ENCODE measurements around the gene CNTN5. TPM values are rescaled to one million over a fixed set of nuclear protein-coding genes. Genes with fewer than 3 reads are reported as not detected.

CNTN5 gene
- total RNA-seq, 1 experiment from 2014 or later = not detected

DNA sequence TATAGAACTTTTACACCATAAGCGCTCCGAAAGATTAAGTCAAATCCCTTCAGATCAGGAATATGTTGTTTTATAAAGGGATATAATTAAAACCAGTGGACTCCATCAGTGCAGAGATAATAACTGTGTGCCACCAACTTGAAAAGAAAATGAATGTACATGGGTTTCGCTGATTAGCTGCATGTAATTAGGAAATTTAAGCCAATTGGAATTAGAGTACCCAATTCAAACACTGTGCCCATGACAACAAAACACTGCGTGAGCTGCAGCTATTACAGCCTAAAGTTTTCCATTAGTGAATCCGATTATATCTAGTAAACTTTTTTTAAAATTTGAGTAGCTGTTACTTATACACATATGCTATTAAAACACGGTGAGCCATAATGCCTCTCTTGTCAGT lies 1274.0 kb downstream of the CNTN5 start:
- TF ChIP-seq EZH2 (IDR thresholded peaks at IDR 0.05; ENCODE audit: low read length, unreplicated experiment) = no peak
- no peak for TF ChIP-seq EZH2phosphoT487 (IDR thresholded peaks at IDR 0.05; ENCODE audit: borderline replicate concordance, low read length)
- TF ChIP-seq, protein P1, sequence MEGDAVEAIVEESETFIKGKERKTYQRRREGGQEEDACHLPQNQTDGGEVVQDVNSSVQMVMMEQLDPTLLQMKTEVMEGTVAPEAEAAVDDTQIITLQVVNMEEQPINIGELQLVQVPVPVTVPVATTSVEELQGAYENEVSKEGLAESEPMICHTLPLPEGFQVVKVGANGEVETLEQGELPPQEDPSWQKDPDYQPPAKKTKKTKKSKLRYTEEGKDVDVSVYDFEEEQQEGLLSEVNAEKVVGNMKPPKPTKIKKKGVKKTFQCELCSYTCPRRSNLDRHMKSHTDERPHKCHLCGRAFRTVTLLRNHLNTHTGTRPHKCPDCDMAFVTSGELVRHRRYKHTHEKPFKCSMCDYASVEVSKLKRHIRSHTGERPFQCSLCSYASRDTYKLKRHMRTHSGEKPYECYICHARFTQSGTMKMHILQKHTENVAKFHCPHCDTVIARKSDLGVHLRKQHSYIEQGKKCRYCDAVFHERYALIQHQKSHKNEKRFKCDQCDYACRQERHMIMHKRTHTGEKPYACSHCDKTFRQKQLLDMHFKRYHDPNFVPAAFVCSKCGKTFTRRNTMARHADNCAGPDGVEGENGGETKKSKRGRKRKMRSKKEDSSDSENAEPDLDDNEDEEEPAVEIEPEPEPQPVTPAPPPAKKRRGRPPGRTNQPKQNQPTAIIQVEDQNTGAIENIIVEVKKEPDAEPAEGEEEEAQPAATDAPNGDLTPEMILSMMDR (conservative IDR thresholded peaks at IDR 0.05; ENCODE audit: low read depth, low read length) = no peak
- no peak for DNase-seq
- Histone ChIP-seq H3K4me2 (ENCODE audit: low read length) (no peak overlapping the region), H3K4me3 (ENCODE audit: low read length) (no peak overlapping the region), H3K9ac (ENCODE audit: low read length) (no peak overlapping the region), H3K27ac (ENCODE audit: low read length) (no peak overlapping the region), H2AFZ (ENCODE audit: low read length) (no peak overlapping the region), H3K4me1 (ENCODE audit: insufficient read depth, low read length) (no peaks in the 10 kb centered on the region), H3F3A (ENCODE audit: low read length, unreplicated experiment) (no peaks in the 10 kb centered on the region), H4K20me1 (ENCODE audit: low read length) (no peaks in the 10 kb centered on the region), H3K36me3 (ENCODE audit: low read depth, low read length) (no peaks in the 10 kb centered on the region), H3K9me3 (ENCODE audit: low read length) (no peaks in the 10 kb centered on the region), H3K9me2 (replicated peaks; ENCODE audit: low read length) (no peaks in the 10 kb centered on the region; the same call in 1 of the 2 replicates), H3K79me2 (ENCODE audit: low read length) (no peaks in the 10 kb centered on the region), H3K27me3 (ENCODE audit: low read length) (peaks cover 67% of the 10 kb centered on the region)
- no TSS peak for BruUV-seq (replicated peaks)
- ChIA-PET CTCF (no interaction called here), POLR2A (ENCODE audit: unreplicated experiment) (no interaction called here)
- no peak for ATAC-seq
- intact Hi-C loops (cut with micrococcal nuclease) = no loop called here

DNA sequence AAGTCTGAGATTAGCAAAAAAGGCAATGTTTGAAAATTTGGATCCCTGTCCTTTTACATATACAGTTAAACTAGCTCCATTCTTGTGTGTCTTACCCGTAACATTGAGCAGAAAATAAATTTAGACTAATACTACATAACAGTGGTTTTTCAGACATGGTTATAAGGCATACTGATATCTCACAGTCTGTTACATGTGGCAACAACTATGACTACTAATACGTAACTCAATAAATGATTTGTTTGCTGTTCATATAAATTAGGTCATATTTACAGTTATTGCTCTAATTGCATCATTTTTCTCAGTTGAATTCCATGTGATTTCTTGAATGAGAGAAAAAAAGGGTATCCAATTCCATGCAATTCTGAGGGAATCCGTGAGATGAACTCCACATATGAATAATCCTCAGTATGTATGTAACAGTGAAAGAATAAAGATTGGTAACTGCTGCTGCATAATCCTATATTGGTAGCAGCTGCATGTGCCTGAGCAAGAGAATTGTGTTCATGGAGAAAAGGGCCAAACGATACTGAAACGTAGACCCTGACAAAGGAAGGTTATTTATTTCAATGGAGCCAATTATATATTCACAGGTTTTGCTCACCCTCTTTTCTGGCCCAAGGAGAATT lies 1275.4 kb downstream of the CNTN5 start:
- intact Hi-C loops (cut with micrococcal nuclease) = no loop called here

DNA sequence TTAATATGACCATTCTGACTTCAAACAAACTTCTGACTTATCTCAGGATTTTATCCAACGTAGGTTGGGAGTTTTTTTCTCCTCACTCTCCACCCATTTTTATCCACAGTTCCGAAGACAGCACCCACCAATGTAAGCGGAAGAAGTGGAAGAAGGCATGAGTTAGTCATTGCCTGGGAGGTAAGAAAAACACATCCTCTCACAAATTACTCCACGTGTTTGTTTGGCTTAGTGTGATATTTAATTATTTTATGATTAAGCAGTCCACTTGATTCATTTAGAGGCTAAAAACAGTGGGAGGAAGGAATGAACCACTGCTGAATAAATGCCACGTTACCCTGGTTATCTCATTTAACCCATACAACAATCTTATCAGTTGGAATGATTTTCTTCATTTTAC lies 1276.8 kb downstream of the CNTN5 start:
- peaks cover 87% of the 10 kb centered on the region for H3K27me3 ChIP-seq (ENCODE audit: low read length)
- intact Hi-C loops (cut with micrococcal nuclease) = no loop called here
- DNase-seq (no peak), ATAC-seq (no peak)
- no peaks in the 10 kb centered on the region for H3K36me3 ChIP-seq (ENCODE audit: low read depth, low read length)
- no peak overlapping the region for H3K4me3 ChIP-seq (ENCODE audit: low read length)
- H3K9me2 ChIP-seq (replicated peaks; ENCODE audit: low read length) = no peaks in the 10 kb centered on the region; the same call in 1 of the 2 replicates
- H2AFZ ChIP-seq (ENCODE audit: low read length) = no peak overlapping the region
- ChIA-PET CTCF (no interaction called here), POLR2A (ENCODE audit: unreplicated experiment) (no interaction called here)
- H3K9ac ChIP-seq (ENCODE audit: low read length) = no peak overlapping the region
- no peak overlapping the region for H3K4me2 ChIP-seq (ENCODE audit: low read length)
- no peaks in the 10 kb centered on the region for H3F3A ChIP-seq (ENCODE audit: low read length, unreplicated experiment)
- no peaks in the 10 kb centered on the region for H4K20me1 ChIP-seq (ENCODE audit: low read length)
- no peak overlapping the region for H3K27ac ChIP-seq (ENCODE audit: low read length)
- no TSS peak for BruUV-seq (replicated peaks)
- TF ChIP-seq EZH2 (IDR thresholded peaks at IDR 0.05; ENCODE audit: low read length, unreplicated experiment) (no peak), EZH2phosphoT487 (IDR thresholded peaks at IDR 0.05; ENCODE audit: borderline replicate concordance, low read length) (no peak)
- TF ChIP-seq, protein P1 (conservative IDR thresholded peaks at IDR 0.05; ENCODE audit: low read depth, low read length) = no peak
- H3K79me2 ChIP-seq (ENCODE audit: low read length) = no peaks in the 10 kb centered on the region
- H3K9me3 ChIP-seq (ENCODE audit: low read length) = no peaks in the 10 kb centered on the region
- no peaks in the 10 kb centered on the region for H3K4me1 ChIP-seq (ENCODE audit: insufficient read depth, low read length)

More for the DNA sequence above, 1275.4 kb downstream of the CNTN5 start:
- H3K4me1 ChIP-seq (ENCODE audit: insufficient read depth, low read length) = no peaks in the 10 kb centered on the region
- no peak for DNase-seq
- no peaks in the 10 kb centered on the region for H3K36me3 ChIP-seq (ENCODE audit: low read depth, low read length)
- H3K9me2 ChIP-seq (replicated peaks; ENCODE audit: low read length) = no peaks in the 10 kb centered on the region; the same call in 1 of the 2 replicates
- no peaks in the 10 kb centered on the region for H3K9me3 ChIP-seq (ENCODE audit: low read length)
- no peak overlapping the region for H3K9ac ChIP-seq (ENCODE audit: low read length)
- ChIA-PET CTCF (no interaction called here), POLR2A (ENCODE audit: unreplicated experiment) (no interaction called here)
- no peak for ATAC-seq
- BruUV-seq (replicated peaks) = no TSS peak
- no peak overlapping the region for H2AFZ ChIP-seq (ENCODE audit: low read length)
- no peak overlapping the region for H3K4me3 ChIP-seq (ENCODE audit: low read length)
- H3F3A ChIP-seq (ENCODE audit: low read length, unreplicated experiment) = no peaks in the 10 kb centered on the region
- no peak overlapping the region for H3K4me2 ChIP-seq (ENCODE audit: low read length)
- TF ChIP-seq EZH2phosphoT487 (IDR thresholded peaks at IDR 0.05; ENCODE audit: borderline replicate concordance, low read length) (no peak), EZH2 (IDR thresholded peaks at IDR 0.05; ENCODE audit: low read length, unreplicated experiment) (no peak)
- TF ChIP-seq, protein P1 (conservative IDR thresholded peaks at IDR 0.05; ENCODE audit: low read depth, low read length) = no peak
- H3K79me2 ChIP-seq (ENCODE audit: low read length) = no peaks in the 10 kb centered on the region
- H3K27me3 ChIP-seq (ENCODE audit: low read length) = peaks cover 81% of the 10 kb centered on the region
- H4K20me1 ChIP-seq (ENCODE audit: low read length) = no peaks in the 10 kb centered on the region
- no peak overlapping the region for H3K27ac ChIP-seq (ENCODE audit: low read length)
